ENCODE measurements around the gene ZNF595.
"Not testable (repeated sequence)": the region's sequence is repeated elsewhere in the genome, so short reads cannot be mapped to it uniquely, and the experiment has no call there.

ZNF595 gene

GRCh38 chr4:120616-121015 lies 67.5 kb downstream of the ZNF595 start:
- Mint-ChIP-seq H3K27ac (peak overlapping the region; percentile 87), H3K36me3 (peaks cover 17% of the 10 kb centered on the region), H3K4me3 (peak overlapping the region; percentile 50), H3K4me1 (peaks cover 40% of the 10 kb centered on the region), H3K9me3 (peaks cover 12% of the 10 kb centered on the region)
- DNase-seq (ENCODE audit: low spot score in 2 of 2) (no peak), ATAC-seq (no peak)

- peak; percentile 35 for ATAC-seq
- Mint-ChIP-seq H3K36me3 (peaks cover 26% of the 10 kb centered on the region), H3K27ac (peak overlapping the region; percentile 87), H3K4me1 (peaks cover 43% of the 10 kb centered on the region), H3K9me3 (peaks cover 13% of the 10 kb centered on the region), H3K4me3 (peak overlapping the region; percentile 50)
- DNase-seq (ENCODE audit: low spot score in 2 of 2) = peak in 1 of 2 donors; percentile 52
These were observed 68.4 kb downstream of the ZNF595 start for GRCh38 chr4:121408-122084.

GRCh38 chr4:123922-124274 lies 70.8 kb downstream of the ZNF595 start:
- H3K9me3 Mint-ChIP-seq; DNase-seq (ENCODE audit: low spot score in 2 of 2); ATAC-seq: not testable (repeated sequence)
- Mint-ChIP-seq H3K4me1 (peaks cover 39% of the 10 kb centered on the region), H3K36me3 (peaks cover 31% of the 10 kb centered on the region), H3K4me3 (peak overlapping the region; percentile 99), H3K27ac (peak overlapping the region; percentile 99)

- H3K4me1 Mint-ChIP-seq = peaks cover 39% of the 10 kb centered on the region
- H3K36me3 Mint-ChIP-seq = peaks cover 31% of the 10 kb centered on the region
- peaks cover 9% of the 10 kb centered on the region for H3K9me3 Mint-ChIP-seq
- H3K4me3 Mint-ChIP-seq = peak within 1 kb of the TSS; percentile 99
- DNase-seq (ENCODE audit: low spot score in 2 of 2) = peak; percentile 79 to 89
- peak; percentile 98 for ATAC-seq
- H3K27ac Mint-ChIP-seq = peak within 1 kb of the TSS; percentile 99
These were observed 71.4 kb downstream of the ZNF595 start, which contains the start of gene ZNF718 for GRCh38 chr4:124275-125081. ZNF718 (plus strand) TSS chr4:124501; CDS start chr4:124671, 170 bp downstream.

GRCh38 chr4:125091-125771 lies 72.1 kb downstream of the ZNF595 start:
- H3K4me1 Mint-ChIP-seq = peaks cover 39% of the 10 kb centered on the region
- H3K36me3 Mint-ChIP-seq = peaks cover 31% of the 10 kb centered on the region
- H3K9me3 Mint-ChIP-seq = peaks cover 9% of the 10 kb centered on the region
- peak overlapping the region; percentile 99 for H3K4me3 Mint-ChIP-seq
- ATAC-seq (peak; percentile 24), DNase-seq (ENCODE audit: low spot score in 2 of 2) (peak in 1 of 2 donors; percentile 52)
- H3K27ac Mint-ChIP-seq = peak overlapping the region; percentile 99

GRCh38 chr4:125833-126232 lies 72.7 kb downstream of the ZNF595 start:
- H3K4me3 Mint-ChIP-seq = peak overlapping the region; percentile 99
- DNase-seq (ENCODE audit: low spot score in 2 of 2) = no peak
- H3K36me3 Mint-ChIP-seq = peaks cover 31% of the 10 kb centered on the region

GRCh38 chr4:132483-132882 lies 79.4 kb downstream of the ZNF595 start:
- H3K4me1 Mint-ChIP-seq = peaks cover 5% of the 10 kb centered on the region
- H3K9me3 Mint-ChIP-seq = peaks cover 4% of the 10 kb centered on the region
- no peak overlapping the region for H3K4me3 Mint-ChIP-seq
- DNase-seq (ENCODE audit: low spot score in 2 of 2) (no peak), ATAC-seq (no peak)
- peaks cover 45% of the 10 kb centered on the region for H3K36me3 Mint-ChIP-seq
- no peak overlapping the region for H3K27ac Mint-ChIP-seq

More at GRCh38 chr4:125833-126232, 72.7 kb downstream of the ZNF595 start:
- ATAC-seq = no peak
- H3K9me3 Mint-ChIP-seq = peaks cover 7% of the 10 kb centered on the region
- peaks cover 35% of the 10 kb centered on the region for H3K4me1 Mint-ChIP-seq
- H3K27ac Mint-ChIP-seq = peak overlapping the region; percentile 99

Measured in stimulated activated effector memory CD8-positive, alpha-beta T cell treated with anti-CD3 and anti-CD28 coated beads, Interleukin-12 subunit alpha, Interleukin-12 subunit beta, amount 100 ng/mL, for 72 hours (primary cell).